ENCODE measurements around the gene VGLL4. TPM values are rescaled to one million over a fixed set of nuclear protein-coding genes. Genes with fewer than 3 reads are reported as not detected.
"Not testable (repeated sequence)": the region's sequence is repeated elsewhere in the genome, so short reads cannot be mapped to it uniquely, and the experiment has no call there.

The VGLL4 gene, protein sequence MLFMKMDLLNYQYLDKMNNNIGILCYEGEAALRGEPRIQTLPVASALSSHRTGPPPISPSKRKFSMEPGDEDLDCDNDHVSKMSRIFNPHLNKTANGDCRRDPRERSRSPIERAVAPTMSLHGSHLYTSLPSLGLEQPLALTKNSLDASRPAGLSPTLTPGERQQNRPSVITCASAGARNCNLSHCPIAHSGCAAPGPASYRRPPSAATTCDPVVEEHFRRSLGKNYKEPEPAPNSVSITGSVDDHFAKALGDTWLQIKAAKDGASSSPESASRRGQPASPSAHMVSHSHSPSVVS
- 75.6 TPM for total RNA-seq

DNA sequence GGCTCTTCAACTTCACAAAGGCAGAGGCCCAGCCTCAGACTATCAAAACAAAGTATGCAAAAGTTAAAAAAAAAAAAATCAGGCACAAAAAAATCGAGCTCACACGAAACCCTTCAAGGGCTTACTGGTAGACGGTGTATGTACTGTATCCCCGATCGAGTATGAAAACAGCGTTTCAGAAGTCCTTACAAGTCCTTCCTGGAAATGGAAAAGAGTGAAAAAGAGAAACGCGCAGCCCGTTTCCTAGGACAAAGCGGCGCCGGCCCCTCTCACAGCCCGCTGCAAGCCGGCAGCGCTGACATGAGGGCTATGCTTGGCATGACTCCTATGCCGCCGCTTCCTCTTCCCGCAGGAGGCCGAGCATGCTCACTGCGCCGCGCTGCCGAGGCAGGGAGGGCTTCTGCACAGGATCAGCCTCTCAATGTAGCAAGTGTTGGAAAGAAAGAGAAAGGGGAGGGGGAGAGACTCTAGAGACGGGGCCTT, at the start of gene VGLL4:
TSS of gene VGLL4 (minus strand) at position 311 of the 483 bp plus-strand sequence. CDS start 397 bp downstream, outside the sequence.
- peak; percentile 97 for DNase-seq

DNA sequence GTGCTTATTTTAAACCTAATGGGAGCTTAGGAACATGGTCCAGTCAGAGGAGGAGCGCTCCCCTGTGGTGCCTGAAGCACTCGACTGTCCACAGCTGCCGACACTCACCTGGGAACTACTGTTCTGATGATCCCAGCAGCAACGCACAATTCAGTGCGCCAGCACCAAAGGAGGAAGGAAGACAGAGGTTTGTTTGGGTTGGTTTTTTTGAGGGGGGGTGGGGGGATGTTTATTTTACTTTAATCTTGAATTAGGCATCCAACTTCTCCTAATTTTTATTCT, 48.8 kb upstream of the VGLL4 start:
- DNase-seq, result no peak

DNA sequence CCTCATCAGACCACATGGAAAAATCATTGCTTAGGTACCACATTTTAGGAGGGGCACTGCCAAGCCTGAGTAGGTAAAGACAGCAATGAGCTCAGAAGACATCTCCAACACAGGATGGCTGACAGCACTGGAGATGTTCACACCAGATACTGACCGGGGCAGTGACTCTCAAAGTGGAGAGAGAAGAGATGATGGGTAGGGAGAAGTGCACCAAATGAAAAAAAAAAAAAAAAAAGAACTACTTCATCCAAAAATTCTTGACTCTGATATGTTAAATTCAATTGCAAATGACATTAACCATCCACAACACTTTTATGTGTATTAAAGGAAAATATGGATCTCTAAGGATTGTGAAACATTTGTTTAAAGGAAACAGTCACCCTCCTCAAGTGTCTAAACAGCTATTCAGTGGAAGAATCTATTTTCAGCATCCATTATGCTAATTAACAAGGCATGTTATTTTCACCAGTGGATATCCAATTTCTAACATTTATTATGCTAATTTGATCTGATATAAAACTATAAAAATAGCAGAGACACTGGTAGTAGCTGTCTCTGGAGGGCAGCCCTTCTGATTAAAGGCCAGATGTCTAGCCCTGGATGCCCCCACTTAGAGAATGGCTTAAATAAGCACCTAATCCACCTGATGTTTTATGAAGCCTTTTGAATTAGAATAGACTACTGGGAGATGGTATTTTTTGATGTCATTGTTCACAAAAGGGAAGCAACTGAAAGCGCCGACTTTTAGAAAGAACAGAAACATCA, 48.2 kb upstream of the VGLL4 start:
- DNase-seq, result no peak

DNA sequence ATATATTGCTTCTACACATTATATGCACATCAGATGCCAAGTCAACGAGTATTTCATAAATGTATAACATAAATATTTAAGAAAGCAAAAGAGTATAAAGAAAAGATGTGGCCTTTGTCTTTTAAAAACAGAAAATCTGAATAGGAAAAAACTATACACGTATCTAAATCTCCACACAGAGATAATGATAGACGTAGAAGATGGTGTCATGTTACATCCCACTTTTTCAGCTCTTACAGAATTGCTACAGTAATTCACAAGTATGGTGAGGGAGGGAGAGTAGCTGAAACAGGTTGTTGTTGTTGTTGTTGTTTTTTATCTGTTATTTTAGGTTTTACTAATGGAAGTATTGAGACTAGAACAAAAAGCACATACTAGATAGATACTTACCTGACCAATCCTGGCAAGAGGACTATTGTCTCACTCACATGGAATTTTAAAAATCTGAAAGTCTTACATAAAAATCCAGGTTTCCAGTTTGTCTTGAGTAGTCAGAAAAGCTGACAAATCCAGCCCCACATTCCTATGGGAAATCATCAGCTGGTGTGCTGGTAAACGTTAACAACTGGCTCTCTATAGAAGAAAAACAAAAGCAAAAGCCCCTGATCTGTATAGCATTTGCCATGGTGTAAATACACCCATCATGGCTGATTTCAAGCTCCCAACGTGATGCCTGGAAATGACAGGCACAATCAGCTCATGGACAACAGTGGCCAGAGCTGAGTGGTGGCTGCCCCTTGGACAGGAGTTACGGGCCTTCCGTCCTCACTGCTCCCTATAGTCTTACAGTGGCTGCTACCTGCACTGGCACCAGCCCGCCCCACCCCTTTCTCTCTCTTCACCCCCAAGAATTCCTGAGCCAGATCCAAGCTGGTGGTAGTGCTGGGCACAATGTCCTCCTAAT, 47.4 kb upstream of the VGLL4 start:
- DNase-seq, result peak; percentile 24

DNA sequence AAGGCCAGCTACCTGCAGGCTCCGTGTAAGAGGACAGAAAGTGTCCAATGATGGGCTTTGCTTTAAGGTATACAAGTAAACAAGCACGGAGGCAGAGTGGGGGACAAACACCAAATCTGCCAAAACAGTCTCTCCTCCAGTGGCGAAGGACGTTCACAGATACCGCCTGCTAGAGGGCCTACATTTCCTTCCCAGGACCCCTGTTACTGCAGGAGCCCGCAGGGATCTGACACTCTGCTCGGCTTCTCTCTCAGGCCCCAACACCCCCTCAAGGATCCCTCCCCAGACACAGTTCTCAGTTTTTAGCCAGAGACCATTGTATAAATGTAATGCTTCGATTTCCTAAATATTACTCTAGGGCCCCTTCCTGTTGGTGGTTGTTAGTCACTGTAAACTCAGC, 46.0 kb upstream of the VGLL4 start:
- DNase-seq, result no peak

DNA sequence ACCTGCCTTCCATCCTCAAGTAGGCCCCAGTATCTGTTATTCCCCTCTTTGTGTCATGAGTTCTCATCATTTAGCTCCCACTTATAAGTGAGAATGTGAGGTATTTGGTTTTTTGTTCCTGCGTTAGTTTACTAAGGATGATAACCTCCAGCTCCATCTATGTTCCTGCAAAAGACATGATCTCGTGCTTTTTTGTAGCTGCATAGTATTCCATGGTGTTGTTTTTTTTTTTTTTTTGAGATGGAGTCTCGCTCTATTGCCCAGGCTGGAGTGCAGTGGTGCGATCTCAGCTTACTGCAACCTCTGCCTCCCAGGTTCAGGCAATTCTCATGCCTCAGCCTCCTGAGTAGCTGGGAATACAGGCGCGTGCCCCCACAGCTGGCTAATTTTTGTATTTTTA, 41.3 kb upstream of the VGLL4 start:
- DNase-seq, result not testable (repeated sequence)

DNA sequence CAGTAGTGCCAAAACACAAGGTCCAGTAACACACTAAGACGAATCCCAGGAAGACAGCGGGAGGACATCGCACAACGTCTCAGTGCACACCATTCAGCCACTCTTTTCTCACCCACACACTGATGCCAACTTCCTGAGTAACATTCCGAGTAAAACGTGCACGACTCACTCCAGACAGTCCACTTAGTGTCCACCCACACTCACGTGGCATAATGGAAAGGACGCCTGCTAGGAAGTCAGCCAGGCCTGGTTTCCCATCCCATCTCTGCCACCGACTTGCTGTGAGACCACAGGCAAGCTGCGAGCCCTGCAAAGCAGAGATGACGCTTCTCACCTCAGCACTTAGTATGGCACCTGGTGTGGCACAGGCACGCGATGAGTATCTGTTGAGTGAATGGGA, 36.8 kb upstream of the VGLL4 start:
- no peak for DNase-seq

DNA sequence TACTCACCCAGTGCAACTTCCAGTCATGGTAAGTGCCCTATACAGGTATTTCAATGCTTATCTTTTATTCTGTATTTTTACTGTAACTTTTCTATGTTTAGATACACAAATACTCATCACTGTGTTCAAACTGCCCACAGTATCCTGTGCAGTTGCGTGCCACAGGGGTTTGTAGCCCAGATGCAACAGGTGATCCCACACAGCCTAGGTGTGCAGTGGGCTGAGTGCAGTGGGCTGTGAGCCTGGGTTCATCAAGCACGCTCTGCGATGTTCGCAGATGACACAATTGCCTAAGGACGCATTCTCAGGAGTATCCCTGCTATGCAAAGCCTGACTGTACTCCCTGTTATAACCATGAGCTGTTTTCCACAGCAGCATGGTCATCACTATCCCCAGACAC, 36.2 kb upstream of the VGLL4 start:
- no peak for DNase-seq

DNA sequence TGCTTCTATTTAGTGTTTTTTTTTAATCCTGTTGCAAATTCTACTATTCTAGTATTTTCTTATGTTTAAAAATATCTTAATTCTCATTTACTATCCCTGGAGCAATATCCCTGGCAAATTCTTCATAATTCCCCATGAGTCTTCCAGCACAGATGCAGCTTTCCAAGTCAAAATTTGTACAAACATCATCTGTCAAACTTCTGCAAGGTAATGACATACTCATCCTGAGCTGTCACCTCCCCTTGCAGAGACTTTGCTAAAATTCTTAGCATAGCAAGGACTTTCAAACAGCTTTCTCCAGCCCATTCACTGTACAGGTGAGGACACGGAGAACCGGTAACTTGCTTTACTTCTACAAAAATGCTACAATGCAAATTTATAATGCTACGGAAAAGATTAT, 28.6 kb upstream of the VGLL4 start:
- no peak for DNase-seq

DNA sequence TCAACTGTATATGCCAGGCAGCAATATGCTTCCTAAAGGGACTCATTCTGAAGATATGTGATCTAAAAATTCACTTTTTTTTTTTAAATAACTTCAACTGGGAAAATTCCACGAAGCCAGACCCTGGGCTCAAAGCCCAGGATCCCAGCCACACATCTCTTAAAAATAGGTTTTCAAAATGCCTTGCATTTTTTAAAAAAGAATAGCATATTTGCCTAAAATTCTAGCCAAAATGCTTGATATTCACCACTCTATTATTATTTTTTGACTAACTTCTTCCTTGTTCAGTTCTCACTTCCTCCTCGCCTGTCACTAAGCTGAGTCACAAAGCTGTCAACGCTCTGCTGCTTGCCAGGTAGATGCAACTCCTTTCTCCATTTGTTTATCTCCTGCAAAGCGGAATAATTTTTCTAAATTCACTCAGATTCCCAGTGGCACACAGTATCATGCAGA, 28.0 kb upstream of the VGLL4 start:
- no peak for DNase-seq

DNA sequence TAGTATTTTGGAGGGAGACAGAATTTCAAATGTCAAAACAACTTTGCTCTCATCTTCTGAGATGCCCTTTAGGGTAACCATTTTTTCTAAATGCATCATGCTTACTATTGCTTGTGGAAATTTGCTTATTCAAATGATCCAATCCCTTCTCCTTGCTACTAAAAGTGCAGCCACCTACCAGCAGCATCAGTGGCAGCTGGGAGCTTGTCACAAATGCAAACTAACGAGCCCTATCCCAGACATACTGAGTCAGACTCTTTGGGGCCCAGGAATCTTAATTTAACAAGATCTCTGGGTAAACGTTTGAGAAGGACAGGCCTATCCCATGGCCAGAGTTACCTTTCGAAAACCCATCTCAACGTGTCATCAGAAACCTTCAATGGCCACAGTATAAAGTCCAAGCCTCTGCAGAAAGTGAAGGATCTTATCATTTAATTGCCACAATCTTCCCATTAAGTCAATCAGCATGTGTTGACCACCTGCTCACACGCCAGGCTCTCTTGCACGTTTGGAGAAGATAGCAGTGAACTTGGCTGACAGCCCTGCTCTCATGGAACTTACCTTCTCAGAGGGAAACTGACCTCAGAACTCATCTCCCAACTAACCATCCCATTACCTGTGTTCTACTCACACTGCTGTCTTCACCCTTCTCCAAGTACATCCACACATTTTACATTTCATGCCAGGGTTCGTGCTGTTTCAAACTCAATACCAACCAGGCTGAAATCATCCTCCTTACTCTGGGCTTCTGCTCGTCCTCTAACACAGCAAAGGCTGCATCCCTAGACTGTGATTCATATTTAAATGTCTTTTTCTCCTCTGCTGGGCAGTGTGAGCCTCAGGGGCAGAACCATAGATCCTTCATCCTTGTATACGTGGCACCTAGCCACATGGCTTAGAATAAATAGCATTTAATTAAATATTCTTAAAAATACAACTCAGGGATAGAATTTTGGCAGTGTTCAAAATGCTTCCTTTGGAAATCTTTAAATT, 24.8 kb upstream of the VGLL4 start:
- no peak for DNase-seq

DNA sequence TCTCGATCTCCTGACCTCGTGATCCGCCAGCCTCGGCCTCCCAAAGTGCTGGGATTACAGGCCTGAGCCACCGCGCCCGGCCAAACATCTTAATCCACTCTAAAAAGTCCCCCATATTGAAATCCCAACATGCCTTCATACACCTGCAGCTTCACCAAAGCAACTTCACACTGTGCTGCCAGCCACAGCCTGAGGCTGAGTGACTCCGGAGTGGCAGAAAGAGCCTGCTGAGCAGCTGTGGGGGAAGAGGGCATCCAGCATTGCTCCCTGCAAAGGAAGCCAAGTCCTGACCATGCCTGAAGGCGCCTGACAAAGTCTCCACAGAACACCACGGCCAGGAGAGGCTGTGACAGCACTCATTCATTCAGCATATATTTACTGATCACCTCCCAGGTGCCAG, 21.6 kb upstream of the VGLL4 start:
- no peak for DNase-seq

DNA sequence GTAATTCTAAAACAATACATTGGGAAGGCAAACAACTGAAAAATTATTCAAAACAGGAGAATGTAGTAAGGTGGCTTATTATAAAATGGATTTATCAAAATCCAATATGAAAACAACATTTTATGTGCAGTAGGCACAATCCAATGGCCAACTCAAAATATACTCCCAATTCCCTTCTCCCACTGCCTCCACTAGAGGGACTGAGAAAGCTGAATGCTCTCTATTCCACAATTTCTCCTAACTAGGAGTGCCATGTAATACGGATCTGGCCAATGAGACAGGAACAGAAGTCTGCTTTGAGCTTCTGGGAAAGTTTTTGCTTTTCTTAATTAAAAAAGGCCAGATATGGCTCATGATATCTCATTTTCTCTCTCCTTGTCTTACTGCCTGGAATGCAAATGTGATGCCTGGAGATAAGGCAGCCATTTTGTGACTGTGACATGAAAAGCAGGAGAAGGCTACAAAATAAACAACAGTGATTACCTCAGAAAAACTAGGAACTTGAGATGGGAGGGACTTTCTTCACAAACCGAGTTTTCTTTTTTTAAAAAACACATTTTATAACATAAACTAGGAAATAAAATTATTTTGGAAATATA, 18.8 kb upstream of the VGLL4 start:
- DNase-seq, result no peak

DNA sequence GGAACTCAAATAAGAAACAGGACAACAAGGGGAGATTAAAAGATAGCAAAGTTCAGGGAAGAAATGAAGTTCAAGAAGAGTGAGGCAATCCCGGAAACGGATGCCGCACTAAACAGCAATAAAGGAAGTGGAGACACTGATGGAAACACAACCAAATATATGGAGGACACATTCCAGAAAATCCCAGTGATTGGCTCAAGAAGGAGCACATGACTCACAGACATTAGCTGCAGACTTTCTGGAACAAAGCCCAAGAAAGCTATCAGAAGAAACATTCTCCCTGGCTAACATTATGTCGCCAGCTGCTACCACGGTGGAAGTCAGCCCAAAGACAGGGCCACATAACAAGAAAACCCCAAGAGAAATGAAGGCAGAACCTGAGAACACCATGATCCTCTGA, 18.1 kb upstream of the VGLL4 start:
- peak; percentile 14 for DNase-seq

DNA sequence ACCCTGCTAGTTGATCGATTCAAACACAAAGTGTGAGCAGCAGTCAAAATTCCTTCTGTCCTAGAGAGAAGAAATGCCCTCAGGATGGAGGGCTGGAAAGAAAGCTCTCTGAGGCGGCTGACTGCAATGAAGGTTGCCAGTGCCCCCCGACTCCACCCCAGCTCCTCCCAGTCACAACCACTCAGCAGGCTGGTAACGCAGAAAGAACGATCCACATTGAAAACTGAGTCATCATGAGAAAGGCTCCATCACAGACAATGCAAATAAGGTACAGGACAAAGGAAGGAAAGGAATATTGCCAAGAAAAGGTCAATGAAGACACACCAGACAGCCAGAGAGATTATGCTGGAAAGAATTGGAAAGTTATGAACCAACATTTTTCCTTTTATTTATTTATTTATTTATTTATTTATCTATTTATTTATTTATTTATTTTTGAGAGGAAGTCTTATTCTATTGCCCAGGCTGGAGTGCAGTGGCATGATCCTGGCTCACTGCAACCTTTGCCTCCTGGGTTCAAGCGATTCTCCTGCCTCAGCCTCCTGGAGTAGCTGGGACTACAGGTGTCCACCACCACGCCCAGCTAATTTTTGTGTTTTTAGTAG, 17.4 kb upstream of the VGLL4 start:
- no peak for DNase-seq

DNA sequence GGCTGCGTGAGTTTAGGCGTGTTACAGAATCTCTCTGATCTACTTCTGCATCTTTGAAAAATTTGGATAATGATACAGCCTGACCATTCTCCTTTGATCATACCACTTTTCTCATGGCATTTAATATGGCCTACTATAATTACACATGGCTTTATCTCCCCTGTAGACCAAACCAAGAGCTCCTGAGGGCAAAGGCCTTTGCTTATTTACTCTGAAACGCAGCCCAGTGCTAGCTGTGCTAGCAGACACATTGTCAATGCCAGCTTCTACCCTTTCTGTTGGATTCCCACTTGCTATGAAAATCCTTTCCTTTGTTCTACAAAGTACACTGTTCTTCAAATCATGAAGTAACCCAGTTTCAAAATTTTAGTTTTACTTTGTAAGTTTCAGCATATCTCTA, 16.5 kb upstream of the VGLL4 start:
- DNase-seq, result no peak

DNA sequence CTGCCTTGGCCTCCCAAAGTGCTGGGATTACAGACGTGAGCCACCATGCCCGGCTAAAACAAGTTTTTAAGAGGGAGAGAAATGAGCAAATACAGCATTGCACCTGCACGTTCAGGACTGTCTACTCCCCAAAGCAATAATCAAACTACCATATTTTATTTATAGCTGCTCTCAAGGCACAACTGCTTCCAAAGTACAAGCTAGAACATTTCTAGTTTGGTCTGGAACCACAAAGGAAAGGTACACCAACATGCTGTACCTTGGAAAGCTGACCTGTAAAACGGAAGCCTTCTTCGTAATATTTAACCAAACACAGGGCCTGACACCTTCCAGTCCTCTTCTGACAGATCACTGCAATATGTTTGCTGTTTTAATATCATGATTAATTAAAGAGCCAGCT, 14.5 kb upstream of the VGLL4 start:
- DNase-seq, result no peak

DNA sequence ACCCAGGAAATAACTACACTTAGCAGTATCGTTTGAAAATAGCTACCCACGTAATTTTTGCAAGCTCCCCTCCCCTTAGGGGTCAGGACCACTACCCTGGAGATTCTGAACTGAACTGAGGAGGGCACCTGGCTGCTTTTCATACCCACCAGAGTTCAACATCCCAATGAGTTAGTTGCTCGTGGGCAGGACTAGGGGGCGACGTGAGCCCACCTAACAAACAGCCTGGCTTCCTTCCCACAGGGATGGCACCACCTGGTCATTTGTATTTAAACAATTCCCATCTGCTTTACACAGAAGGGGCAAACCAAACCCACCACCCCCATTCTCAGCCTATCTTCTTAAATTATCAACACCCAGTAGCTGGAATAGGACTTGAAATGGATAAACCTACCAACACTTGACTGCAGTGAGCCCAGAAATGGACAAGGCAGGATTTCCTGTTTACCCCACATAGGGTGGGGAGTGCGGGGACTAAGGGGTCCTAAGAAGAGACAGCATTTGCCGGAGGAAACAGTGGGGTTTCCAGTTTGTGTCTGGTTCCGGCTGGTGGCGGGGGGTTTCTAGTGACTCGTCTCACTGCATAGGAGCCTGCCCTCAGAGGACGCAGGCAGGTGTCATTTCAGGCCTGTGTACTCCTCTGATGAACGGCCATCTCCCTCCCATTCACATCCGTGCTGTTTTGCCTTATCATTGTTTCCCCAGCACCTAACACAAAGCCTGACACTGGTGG, 11.6 kb upstream of the VGLL4 start:
- DNase-seq, result no peak

DNA sequence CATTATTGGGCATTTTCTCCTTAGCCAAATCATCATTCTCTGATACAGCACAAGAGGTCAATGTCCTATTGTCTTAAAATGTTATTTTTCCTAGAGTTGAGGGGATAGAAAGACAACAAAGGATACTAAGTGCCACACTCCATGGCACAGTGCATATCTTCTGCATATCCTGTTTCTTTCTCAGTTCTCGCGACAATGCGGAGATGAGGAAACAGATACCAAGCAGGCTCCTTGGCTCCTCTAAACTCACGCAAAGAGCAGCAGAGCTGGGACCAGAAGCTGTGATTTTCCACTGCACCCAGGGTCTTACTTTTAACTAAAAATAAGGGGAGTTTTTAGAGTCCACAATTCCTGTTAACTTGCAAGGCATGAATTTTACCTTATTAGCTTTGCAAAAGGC, 10.5 kb upstream of the VGLL4 start:
- no peak for DNase-seq

Measured in tongue (tissue), 2 donors.